ENCODE data around the gene TGFA. TPM values are rescaled to one million over a fixed set of nuclear protein-coding genes. Genes with fewer than 3 reads are reported as not detected.

TGFA gene
- total and polyA plus RNA-seq, 2 experiments from 2014 or later, result 1.4 to 6.5 TPM

DNA sequence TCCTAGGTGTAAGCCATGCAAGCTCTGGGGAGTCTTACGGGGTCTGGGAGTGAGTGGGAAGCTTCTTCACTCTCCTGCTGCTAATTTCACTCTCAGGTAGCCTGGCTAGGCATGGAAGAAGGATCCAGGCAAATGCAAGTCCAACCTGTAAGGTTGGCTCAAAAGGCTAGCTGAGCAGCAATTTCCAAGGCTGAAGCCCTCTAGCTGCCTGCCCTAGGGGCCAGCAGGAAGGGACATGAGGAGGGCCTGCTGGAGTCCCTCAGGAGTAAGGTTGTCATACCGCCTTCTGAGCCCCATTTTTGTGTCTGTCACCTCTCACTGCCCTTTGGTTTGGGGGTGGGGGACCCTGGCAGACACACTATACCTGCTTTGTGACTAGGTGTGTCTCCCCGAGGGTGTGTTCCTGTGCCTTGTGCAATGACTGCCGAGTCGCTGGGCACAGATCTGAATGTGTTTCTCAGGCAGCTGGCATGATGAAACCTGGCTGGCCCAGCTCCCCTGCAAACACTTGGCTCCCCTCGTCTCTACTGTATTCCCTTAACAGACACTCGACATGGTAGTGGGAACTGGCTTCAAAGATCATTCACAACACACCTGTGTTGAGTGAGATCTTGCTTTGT, 127.8 kb downstream of the TGFA start:
- Histone ChIP-seq H2AFZ (peak overlapping the region; percentile 76; the same call in 1 of the 2 replicates), H3K4me3 (no peak overlapping the region), H3K36me3 (ENCODE audit: insufficient read depth) (no peaks in the 10 kb centered on the region), H3F3A (replicated peaks; ENCODE audit: low read depth) (no peaks in the 10 kb centered on the region), H4K20me1 (replicated peaks; ENCODE audit: insufficient read depth) (no peaks in the 10 kb centered on the region; the same call in 1 of the 2 replicates), H3K9me2 (ENCODE audit: insufficient read depth) (no peaks in the 10 kb centered on the region), H3K4me1 (ENCODE audit: insufficient read depth) (no peaks in the 10 kb centered on the region), H3K27ac (ENCODE audit: low read depth) (no peak overlapping the region), H3K27me3 (ENCODE audit: insufficient read depth) (peaks cover 64% of the 10 kb centered on the region), H3K4me2 (no peak overlapping the region), H3K79me2 (replicated peaks; ENCODE audit: insufficient read depth) (no peaks in the 10 kb centered on the region)
- Mint-ChIP-seq H3K36me3 (ENCODE audit: low read depth) (no peaks in the 10 kb centered on the region), H3K4me3 (no peak overlapping the region), H3K4me1 (no peaks in the 10 kb centered on the region), H3K27me3 (ENCODE audit: insufficient read depth, low read depth, poor library complexity) (peaks cover 13% of the 10 kb centered on the region), H3K27ac (no peak overlapping the region), H3K9me3 (peaks cover 3% of the 10 kb centered on the region; the same call in 2 of the 3 replicates)
- no peak for TF ChIP-seq STAT1 (IDR thresholded peaks at IDR 0.05; ENCODE audit: unreplicated experiment)
- TF ChIP-seq JUNB (IDR thresholded peaks at IDR 0.05; ENCODE audit: unreplicated experiment), result no peak
- TF ChIP-seq CTCF (conservative IDR thresholded peaks at IDR 0.05; ENCODE audit: low read depth in 2 of 2), result no peak
- no peak for TF ChIP-seq ZNF114 (CRISPR knock-in tag; IDR thresholded peaks at IDR 0.05)
- no peak for TF ChIP-seq EZH2phosphoT487 (IDR thresholded peaks at IDR 0.05; ENCODE audit: unreplicated experiment)
- TF ChIP-seq REST (IDR thresholded peaks at IDR 0.05; ENCODE audit: unreplicated experiment), result no peak
- TF ChIP-seq NANOG (IDR thresholded peaks at IDR 0.05; ENCODE audit: borderline replicate concordance), result no peak
- no peak for TF ChIP-seq CREB1 (CRISPR knock-in tag; IDR thresholded peaks at IDR 0.05; ENCODE audit: low read depth)
- TF ChIP-seq POLR2AphosphoS5 (IDR thresholded peaks at IDR 0.05; ENCODE audit: low read depth), result no peak
- TF ChIP-seq EZH2 (IDR thresholded peaks at IDR 0.05; ENCODE audit: low read depth, unreplicated experiment), result no peak
- TF ChIP-seq, protein P1, sequence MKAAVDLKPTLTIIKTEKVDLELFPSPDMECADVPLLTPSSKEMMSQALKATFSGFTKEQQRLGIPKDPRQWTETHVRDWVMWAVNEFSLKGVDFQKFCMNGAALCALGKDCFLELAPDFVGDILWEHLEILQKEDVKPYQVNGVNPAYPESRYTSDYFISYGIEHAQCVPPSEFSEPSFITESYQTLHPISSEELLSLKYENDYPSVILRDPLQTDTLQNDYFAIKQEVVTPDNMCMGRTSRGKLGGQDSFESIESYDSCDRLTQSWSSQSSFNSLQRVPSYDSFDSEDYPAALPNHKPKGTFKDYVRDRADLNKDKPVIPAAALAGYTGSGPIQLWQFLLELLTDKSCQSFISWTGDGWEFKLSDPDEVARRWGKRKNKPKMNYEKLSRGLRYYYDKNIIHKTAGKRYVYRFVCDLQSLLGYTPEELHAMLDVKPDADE (IDR thresholded peaks at IDR 0.05), result no peak
- no peak for TF ChIP-seq ZNF331 (CRISPR knock-in tag; IDR thresholded peaks at IDR 0.05; ENCODE audit: low read depth)
- TF ChIP-seq, protein P2, sequence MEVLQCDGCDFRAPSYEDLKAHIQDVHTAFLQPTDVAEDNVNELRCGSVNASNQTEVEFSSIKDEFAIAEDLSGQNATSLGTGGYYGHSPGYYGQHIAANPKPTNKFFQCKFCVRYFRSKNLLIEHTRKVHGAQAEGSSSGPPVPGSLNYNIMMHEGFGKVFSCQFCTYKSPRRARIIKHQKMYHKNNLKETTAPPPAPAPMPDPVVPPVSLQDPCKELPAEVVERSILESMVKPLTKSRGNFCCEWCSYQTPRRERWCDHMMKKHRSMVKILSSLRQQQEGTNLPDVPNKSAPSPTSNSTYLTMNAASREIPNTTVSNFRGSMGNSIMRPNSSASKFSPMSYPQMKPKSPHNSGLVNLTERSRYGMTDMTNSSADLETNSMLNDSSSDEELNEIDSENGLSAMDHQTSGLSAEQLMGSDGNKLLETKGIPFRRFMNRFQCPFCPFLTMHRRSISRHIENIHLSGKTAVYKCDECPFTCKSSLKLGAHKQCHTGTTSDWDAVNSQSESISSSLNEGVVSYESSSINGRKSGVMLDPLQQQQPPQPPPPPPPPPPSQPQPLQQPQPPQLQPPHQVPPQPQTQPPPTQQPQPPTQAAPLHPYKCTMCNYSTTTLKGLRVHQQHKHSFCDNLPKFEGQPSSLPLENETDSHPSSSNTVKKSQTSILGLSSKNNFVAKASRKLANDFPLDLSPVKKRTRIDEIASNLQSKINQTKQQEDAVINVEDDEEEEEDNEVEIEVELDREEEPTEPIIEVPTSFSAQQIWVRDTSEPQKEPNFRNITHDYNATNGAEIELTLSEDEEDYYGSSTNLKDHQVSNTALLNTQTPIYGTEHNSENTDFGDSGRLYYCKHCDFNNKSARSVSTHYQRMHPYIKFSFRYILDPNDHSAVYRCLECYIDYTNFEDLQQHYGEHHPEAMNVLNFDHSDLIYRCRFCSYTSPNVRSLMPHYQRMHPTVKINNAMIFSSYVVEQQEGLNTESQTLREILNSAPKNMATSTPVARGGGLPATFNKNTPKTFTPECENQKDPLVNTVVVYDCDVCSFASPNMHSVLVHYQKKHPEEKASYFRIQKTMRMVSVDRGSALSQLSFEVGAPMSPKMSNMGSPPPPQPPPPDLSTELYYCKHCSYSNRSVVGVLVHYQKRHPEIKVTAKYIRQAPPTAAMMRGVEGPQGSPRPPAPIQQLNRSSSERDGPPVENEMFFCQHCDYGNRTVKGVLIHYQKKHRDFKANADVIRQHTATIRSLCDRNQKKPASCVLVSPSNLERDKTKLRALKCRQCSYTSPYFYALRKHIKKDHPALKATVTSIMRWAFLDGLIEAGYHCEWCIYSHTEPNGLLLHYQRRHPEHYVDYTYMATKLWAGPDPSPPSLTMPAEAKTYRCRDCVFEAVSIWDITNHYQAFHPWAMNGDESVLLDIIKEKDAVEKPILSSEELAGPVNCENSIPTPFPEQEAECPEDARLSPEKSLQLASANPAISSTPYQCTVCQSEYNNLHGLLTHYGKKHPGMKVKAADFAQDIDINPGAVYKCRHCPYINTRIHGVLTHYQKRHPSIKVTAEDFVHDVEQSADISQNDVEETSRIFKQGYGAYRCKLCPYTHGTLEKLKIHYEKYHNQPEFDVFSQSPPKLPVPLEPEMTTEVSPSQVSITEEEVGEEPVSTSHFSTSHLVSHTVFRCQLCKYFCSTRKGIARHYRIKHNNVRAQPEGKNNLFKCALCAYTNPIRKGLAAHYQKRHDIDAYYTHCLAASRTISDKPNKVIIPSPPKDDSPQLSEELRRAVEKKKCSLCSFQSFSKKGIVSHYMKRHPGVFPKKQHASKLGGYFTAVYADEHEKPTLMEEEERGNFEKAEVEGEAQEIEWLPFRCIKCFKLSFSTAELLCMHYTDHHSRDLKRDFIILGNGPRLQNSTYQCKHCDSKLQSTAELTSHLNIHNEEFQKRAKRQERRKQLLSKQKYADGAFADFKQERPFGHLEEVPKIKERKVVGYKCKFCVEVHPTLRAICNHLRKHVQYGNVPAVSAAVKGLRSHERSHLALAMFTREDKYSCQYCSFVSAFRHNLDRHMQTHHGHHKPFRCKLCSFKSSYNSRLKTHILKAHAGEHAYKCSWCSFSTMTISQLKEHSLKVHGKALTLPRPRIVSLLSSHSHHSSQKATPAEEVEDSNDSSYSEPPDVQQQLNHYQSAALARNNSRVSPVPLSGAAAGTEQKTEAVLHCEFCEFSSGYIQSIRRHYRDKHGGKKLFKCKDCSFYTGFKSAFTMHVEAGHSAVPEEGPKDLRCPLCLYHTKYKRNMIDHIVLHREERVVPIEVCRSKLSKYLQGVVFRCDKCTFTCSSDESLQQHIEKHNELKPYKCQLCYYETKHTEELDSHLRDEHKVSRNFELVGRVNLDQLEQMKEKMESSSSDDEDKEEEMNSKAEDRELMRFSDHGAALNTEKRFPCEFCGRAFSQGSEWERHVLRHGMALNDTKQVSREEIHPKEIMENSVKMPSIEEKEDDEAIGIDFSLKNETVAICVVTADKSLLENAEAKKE (CRISPR knock-in tag; IDR thresholded peaks at IDR 0.05), result no peak
- no peak for DNase-seq (ENCODE audit: low spot score)
- ATAC-seq, result no peak; the same call in 2 of the 3 replicates
